AML-193 (cell line): ENCODE results near the gene PAM16.
A peak's percentile ranks its signal among the peaks of the same experiment; 100 is the strongest.
"Not testable (repeated sequence)": the region's sequence is repeated elsewhere in the genome, so short reads cannot be mapped to it uniquely, and the experiment has no call there.

ENCODE experiments used
- DNase-seq, 2 experiments: peaks; one replicate each; lab custom pipeline; 2025; lab: John Stamatoyannopoulos, UW

Gene PAM16

GRCh38 chr16:4334724-4335495, 16.2 kb downstream of the PAM16 start:
- DNase-seq: no peak

- DNase-seq: not testable (repeated sequence)
These were observed 17.4 kb downstream of the PAM16 start for GRCh38 chr16:4333714-4334113.

GRCh38 chr16:4333308-4333638, 17.8 kb downstream of the PAM16 start:
- no peak for DNase-seq

- no peak for DNase-seq
These were observed 18.4 kb downstream of the PAM16 start for GRCh38 chr16:4332623-4333307.

- no peak for DNase-seq
These were observed 19.0 kb downstream of the PAM16 start for GRCh38 chr16:4332083-4332482.

- DNase-seq: peak; percentile 57 to 62
These were observed 20.7 kb downstream of the PAM16 start for GRCh38 chr16:4330277-4330874.

GRCh38 chr16:4328782-4329775, 22.0 kb downstream of the PAM16 start:
- no peak for DNase-seq

- peak; percentile 48 to 66 for DNase-seq
These were observed 22.9 kb downstream of the PAM16 start for GRCh38 chr16:4328046-4328781.

- no peak for DNase-seq
These were observed 23.6 kb downstream of the PAM16 start for GRCh38 chr16:4327386-4328045.

- peak in 1 of 2 experiments; percentile 11 for DNase-seq
These were observed 25.8 kb downstream of the PAM16 start for GRCh38 chr16:4325253-4325758.

- DNase-seq: no peak
These were observed 26.4 kb downstream of the PAM16 start for GRCh38 chr16:4324492-4325252.

GRCh38 chr16:4323845-4324488, 27.2 kb downstream of the PAM16 start:
- DNase-seq: no peak

GRCh38 chr16:4323071-4323844, 27.9 kb downstream of the PAM16 start:
- no peak for DNase-seq

- DNase-seq: no peak
These were observed 28.7 kb downstream of the PAM16 start for GRCh38 chr16:4322121-4323052.

GRCh38 chr16:4321286-4322120, 29.6 kb downstream of the PAM16 start:
- DNase-seq: no peak

- DNase-seq: no peak
These were observed 30.5 kb downstream of the PAM16 start for GRCh38 chr16:4320571-4321137.
